Left ventricle myocardium inferior (tissue), 1 donor: ENCODE measurements around the gene WDR20. TPM values are rescaled to one million over a fixed set of nuclear protein-coding genes. Genes with fewer than 3 reads are reported as not detected.
"Not testable (repeated sequence)": the region's sequence is repeated elsewhere in the genome, so short reads cannot be mapped to it uniquely, and the experiment has no call there.

Experiments used
- DNase-seq: peaks from one replicate; pipeline ENCODE4 v3.0.0-alpha.2; 2020
- H3K27ac ChIP-seq: fragments of 200-600 bp; replicated peaks from 2 replicates; pipeline ENCODE4 v1.8.0; 2021
- H3K27me3 ChIP-seq: fragments of 200-600 bp; 2 replicates; pipeline ENCODE4 v1.8.0; 2021; ENCODE audit warnings: low read depth
- H3K36me3 ChIP-seq: fragments of 200-600 bp; 2 replicates; pipeline ENCODE4 v1.8.0; 2021
- H3K4me1 ChIP-seq: fragments of 200-600 bp; 2 replicates; pipeline ENCODE4 v1.8.0; 2021
- H3K4me3 ChIP-seq: fragments of 200-600 bp; 2 replicates; pipeline ENCODE4 v1.8.0; 2021; ENCODE audit warnings: mild to moderate bottlenecking, moderate library complexity
- H3K9me3 ChIP-seq: fragments of 200-600 bp; replicated peaks from 2 replicates; pipeline ENCODE4 v1.8.0; 2021
- intact Hi-C: fragments of 100-400 bp; cut with micrococcal nuclease; formaldehyde crosslinking; loops from one replicate; pipeline ENCODE4 v1.11.0; 2022
- total RNA-seq: library from RNA; stranded (reverse); fragmentation: NEBNext Ultra II Directional; extraction: Animal tissue kit (Norgen Biotek cat#: 25700); gene quantifications from one replicate; pipeline ENCODE4 v1.2.1, GENCODE V29; 2021
- TF ChIP-seq, protein P1 (sequence below): fragments of 200-600 bp; IDR thresholded peaks from 2 replicates; pipeline ENCODE4 v1.8.0; 2021; ENCODE audit warnings: antibody characterized with exemption, mild to moderate bottlenecking, borderline replicate concordance
- donor health status: DM: no; HTN: yes; CAD: no; lungs with severe emphysema.

WDR20 gene
- total RNA-seq, 1 donor from 2014 or later, result 20.9 TPM

DNA sequence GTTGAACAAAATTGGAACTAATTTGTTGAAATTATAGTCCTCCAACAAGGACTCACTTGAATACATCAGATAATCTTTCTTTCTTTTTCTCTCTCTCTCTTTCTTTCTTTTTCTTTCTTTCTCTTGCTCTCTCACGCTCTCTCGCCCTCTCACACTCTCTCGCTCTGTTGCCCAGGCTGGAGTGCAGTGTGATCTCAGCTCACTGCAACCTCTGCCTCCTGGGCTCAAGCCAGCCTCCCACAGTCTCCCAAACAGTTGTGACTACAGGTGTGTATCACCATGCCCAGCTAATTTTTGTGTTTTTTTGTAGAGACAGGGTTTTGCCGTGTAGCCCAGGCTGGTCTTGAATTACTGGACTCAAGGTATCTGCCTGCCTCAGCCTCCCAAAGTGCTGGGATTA lies 22.8 kb downstream of the WDR20 start:
- TF ChIP-seq, protein P1, sequence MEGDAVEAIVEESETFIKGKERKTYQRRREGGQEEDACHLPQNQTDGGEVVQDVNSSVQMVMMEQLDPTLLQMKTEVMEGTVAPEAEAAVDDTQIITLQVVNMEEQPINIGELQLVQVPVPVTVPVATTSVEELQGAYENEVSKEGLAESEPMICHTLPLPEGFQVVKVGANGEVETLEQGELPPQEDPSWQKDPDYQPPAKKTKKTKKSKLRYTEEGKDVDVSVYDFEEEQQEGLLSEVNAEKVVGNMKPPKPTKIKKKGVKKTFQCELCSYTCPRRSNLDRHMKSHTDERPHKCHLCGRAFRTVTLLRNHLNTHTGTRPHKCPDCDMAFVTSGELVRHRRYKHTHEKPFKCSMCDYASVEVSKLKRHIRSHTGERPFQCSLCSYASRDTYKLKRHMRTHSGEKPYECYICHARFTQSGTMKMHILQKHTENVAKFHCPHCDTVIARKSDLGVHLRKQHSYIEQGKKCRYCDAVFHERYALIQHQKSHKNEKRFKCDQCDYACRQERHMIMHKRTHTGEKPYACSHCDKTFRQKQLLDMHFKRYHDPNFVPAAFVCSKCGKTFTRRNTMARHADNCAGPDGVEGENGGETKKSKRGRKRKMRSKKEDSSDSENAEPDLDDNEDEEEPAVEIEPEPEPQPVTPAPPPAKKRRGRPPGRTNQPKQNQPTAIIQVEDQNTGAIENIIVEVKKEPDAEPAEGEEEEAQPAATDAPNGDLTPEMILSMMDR, result no peak

DNA sequence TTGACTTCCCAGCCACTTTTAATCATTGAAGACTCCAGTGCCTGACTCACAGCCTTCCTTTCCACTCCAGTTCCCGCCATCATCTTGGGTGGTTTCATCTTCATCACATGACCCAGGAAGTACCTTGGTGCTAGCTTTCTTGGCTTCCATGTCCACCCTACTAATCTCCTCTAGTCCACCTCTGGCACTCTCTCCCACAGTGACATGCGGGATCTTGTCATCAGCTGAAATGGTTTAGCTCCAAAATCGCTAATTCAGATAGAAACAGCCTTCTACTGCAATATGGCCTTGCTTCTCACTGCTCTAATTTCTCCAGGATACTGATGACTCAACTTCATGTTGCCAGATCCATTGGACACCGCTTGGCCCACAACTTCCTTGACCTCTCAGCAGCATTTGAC lies 24.5 kb downstream of the WDR20 start:
- no peak for DNase-seq
- Histone ChIP-seq H3K36me3 (no peaks in the 10 kb centered on the region), H3K27me3 (no peaks in the 10 kb centered on the region), H3K4me3 (no peak overlapping the region), H3K27ac (no peak overlapping the region), H3K9me3 (no peaks in the 10 kb centered on the region), H3K4me1 (peaks cover 65% of the 10 kb centered on the region)
- TF ChIP-seq, protein P1, result no peak
- intact Hi-C loops, result no loop called here

More for the DNA sequence above, 22.8 kb downstream of the WDR20 start:
- Histone ChIP-seq H3K27me3 (no peaks in the 10 kb centered on the region), H3K4me3 (no peak overlapping the region), H3K9me3 (no peaks in the 10 kb centered on the region), H3K27ac (no peak overlapping the region), H3K4me1 (peaks cover 59% of the 10 kb centered on the region), H3K36me3 (no peaks in the 10 kb centered on the region)
- intact Hi-C loops, result no loop called here
- no peak for DNase-seq

- Histone ChIP-seq H3K27me3 (no peaks in the 10 kb centered on the region), H3K9me3 (no peaks in the 10 kb centered on the region), H3K4me3 (no peak overlapping the region), H3K27ac (no peak overlapping the region), H3K36me3 (no peaks in the 10 kb centered on the region), H3K4me1 (peaks cover 67% of the 10 kb centered on the region)
- intact Hi-C loops, result no loop called here
- DNase-seq, result no peak
- TF ChIP-seq, protein P1, result no peak
Measured at GRCh38 chr14:102164965-102165364, 25.3 kb downstream of the WDR20 start.

GRCh38 chr14:102170061-102170460 lies 30.4 kb downstream of the WDR20 start:
- intact Hi-C loops, result no loop called here
- H3K9me3 ChIP-seq, result no peaks in the 10 kb centered on the region
- TF ChIP-seq, protein P1, result no peak
- no peak for DNase-seq
- H3K4me1 ChIP-seq, result peaks cover 54% of the 10 kb centered on the region
- H3K4me3 ChIP-seq, result no peak overlapping the region
- H3K36me3 ChIP-seq, result no peaks in the 10 kb centered on the region
- H3K27me3 ChIP-seq, result no peaks in the 10 kb centered on the region
- H3K27ac ChIP-seq, result no peak overlapping the region

DNA sequence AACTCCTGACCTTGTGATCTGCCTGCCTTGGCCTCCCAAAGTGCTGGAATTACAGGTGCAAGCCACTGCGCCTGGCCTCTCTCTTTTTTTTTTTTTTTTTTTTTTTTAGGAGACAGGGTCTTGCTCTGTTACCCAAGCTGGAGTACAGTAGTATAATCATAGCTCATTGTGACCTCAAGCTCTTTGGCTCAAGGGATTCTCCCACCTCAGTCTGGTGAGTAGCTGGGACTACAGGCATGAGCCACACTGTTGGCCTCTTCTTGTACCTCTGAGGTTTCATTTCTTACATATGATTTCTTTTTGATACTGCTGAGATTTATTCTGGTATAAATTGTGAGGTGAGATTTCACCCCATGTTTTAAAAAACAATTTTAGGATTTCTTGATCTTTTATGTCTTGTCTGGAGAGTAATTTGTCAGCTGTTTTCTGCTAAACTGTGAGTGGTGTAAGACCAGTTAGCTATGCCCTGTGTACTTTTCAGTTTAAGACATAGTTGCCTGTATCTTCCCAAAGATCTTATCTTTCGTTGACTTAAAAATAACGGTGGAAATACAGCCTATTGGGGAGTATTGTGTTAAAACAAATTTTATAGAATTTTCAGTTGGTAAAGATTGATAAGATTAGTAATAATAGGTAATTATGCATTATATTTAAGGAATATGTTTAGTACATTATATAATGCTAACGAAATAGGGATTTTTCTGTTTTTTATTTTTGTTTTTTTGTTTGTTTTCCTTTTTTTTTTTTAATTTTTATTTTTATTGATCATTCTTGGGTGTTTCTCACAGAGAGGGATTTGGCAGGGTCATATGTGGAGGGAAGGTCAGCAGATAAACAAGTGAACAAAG lies 31.7 kb downstream of the WDR20 start:
- Histone ChIP-seq H3K9me3 (no peaks in the 10 kb centered on the region), H3K27ac (peak overlapping the region; percentile 4), H3K4me1 (peaks cover 41% of the 10 kb centered on the region), H3K4me3 (no peak overlapping the region), H3K27me3 (no peaks in the 10 kb centered on the region), H3K36me3 (no peaks in the 10 kb centered on the region)
- TF ChIP-seq, protein P1, result no peak
- intact Hi-C loops, result no loop called here
- no peak for DNase-seq

DNA sequence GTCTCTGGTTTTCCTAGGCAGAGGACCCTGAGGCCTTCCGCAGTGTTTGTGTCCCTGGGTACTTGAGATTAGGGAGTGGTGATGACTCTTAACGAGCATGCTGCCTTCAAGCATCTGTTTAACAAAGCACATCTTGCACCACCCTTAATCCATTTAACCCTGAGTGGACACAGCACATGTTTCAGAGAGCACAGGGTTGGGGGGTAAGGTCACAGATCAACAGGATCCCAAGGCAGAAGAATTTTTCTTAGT lies 32.2 kb downstream of the WDR20 start:
- peaks cover 37% of the 10 kb centered on the region for H3K4me1 ChIP-seq
- H3K36me3 ChIP-seq, DNase-seq, H3K27ac ChIP-seq, H3K4me3 ChIP-seq, H3K9me3 ChIP-seq, H3K27me3 ChIP-seq, intact Hi-C loops: not testable (repeated sequence)

DNA sequence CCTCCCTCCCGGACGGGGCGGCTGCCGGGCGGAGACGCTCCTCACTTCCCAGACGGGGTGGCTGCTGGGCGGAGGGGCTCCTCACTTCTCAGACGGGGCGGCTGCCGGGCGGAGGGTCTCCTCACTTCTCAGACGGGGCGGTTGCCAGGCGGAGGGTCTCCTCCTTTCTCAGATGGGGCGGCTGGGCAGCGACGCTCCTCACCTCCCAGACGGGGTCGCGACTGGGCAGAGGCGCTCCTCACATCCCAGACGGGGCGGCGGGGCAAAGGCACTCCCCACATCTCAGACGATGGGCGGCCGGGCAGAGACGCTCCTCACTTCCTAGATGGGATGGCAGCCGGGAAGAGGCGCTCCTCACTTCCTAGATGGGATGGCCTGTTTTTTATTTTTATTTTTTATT lies 33.0 kb downstream of the WDR20 start:
- H3K27me3 ChIP-seq, H3K27ac ChIP-seq, H3K9me3 ChIP-seq, H3K36me3 ChIP-seq, H3K4me3 ChIP-seq, intact Hi-C loops, DNase-seq: not testable (repeated sequence)
- peaks cover 39% of the 10 kb centered on the region for H3K4me1 ChIP-seq
